WI38 (cell line): ENCODE results near the gene NAV2.

Experiments used
- H3K4me3 ChIP-seq: 2 replicates; pipeline ENCODE4 v1.5.1; 2011; ENCODE audit warnings: low read depth, mild to moderate bottlenecking, control low read depth, low read length
- TF ChIP-seq, protein P1 (sequence below): IDR thresholded peaks from 2 replicates; pipeline ENCODE4 v1.5.1; 2012; ENCODE audit warnings: low read depth, mild to moderate bottlenecking, control low read depth, low read length

NAV2 gene

DNA sequence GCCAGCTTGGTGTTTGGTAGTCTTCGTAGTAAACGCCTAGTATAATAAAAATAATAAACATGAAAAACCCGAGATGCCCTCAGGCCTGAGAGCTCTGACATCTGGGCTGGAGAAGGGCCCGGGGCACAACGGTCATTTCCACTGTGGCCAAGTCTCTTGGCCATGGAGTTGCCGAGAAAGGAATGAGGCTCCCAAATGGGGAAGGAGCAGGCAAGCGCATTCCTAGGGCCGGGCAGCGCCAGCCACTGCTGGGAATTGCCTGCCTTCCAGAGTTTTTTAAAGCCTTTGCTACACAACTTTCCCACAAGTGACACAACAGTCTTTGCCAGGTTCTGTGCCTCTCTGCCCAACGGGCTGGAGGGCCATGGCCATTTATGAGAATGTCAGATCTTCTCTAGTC, 103.4 kb downstream of the NAV2 start:
- no peak overlapping the region for H3K4me3 ChIP-seq

DNA sequence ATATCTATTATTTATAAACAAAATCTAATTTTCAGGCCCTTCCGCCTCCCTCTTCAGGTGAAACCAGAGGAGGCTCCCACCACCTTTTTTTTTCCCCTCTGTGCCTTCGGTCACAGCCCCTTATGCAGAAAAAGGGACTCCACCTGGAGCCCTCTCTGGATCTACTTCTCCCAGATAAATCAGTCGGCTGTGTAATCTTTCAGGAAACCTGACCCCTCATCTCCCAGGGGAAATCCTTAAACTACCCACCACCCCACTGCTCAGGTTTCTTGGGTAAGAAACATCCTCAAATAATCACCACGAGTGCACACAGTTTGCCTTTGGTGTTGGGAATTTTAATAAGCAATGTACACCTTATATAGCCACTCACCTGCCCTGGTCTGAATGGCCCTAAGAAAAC, 104.2 kb downstream of the NAV2 start:
- TF ChIP-seq, protein P1, sequence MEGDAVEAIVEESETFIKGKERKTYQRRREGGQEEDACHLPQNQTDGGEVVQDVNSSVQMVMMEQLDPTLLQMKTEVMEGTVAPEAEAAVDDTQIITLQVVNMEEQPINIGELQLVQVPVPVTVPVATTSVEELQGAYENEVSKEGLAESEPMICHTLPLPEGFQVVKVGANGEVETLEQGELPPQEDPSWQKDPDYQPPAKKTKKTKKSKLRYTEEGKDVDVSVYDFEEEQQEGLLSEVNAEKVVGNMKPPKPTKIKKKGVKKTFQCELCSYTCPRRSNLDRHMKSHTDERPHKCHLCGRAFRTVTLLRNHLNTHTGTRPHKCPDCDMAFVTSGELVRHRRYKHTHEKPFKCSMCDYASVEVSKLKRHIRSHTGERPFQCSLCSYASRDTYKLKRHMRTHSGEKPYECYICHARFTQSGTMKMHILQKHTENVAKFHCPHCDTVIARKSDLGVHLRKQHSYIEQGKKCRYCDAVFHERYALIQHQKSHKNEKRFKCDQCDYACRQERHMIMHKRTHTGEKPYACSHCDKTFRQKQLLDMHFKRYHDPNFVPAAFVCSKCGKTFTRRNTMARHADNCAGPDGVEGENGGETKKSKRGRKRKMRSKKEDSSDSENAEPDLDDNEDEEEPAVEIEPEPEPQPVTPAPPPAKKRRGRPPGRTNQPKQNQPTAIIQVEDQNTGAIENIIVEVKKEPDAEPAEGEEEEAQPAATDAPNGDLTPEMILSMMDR = no peak
- no peak overlapping the region for H3K4me3 ChIP-seq

More for the DNA sequence above, 103.4 kb downstream of the NAV2 start:
- TF ChIP-seq, protein P1 = no peak

DNA sequence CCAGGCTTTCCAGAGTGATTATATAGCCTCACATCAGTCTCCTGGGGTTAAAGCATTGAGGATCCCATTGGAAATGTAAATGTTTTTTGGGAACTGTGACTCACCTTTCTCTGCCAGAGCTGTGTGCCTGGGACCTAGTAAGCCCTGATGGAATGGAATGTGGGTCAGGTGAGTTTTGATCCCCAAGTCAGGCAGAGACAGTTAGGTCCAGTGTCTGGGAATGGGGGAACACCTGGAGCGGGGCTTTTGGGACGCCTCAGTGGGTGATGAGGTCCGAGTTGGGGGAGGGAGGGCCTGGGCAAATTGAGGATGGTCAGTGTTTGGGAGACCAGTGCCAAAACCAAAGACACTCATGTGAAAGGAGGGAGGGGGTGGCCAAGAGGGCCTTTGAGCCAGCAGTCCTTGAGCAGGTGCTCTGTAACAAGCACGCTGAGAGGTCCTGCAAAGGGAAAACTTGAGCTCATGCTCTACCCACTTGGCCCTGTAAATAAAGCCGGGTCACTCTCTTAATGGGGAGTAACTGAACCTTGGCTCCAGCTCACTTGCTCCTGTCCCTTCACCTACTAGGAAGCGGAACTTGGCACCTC, 104.7 kb downstream of the NAV2 start:
- TF ChIP-seq, protein P1 = no peak
- no peak overlapping the region for H3K4me3 ChIP-seq

DNA sequence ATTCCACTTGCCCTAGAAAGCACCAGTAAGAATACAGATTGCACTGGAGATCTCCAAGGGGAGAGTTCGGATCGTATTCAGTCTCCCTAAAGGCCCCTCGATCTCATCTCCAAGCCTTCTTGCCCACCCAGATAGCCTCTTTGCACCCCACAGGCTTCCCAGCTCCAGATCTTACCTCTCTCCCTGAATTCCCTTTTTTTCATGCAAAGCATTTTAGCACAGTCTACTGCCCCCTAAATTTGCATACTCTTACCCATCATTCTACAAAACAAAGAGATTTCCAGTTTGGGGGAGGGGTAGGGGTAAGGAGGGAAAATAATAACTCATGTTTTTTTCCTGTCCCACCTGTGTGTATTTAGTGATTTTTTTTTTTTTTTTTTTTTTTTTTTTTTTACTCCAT, 105.2 kb downstream of the NAV2 start:
- TF ChIP-seq, protein P1 = no peak
- H3K4me3 ChIP-seq = no peak overlapping the region

DNA sequence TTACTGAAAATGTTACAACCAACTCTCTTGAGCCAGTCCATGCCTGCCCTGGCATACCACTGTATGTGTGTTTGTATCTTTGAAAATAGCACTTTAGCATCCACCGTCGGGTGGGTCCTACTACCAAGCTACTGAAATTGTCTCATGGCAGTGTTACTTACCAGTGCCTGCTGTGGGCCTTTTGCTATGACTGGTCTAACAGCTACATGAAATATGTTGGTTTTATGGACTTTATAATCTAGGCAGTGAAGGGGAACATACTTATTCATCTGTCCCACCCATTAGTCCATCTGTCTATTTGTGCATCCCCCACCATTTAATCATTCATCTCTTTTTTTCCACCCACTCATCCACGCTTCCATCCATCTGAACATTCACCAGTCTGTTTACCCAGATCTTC, 106.0 kb downstream of the NAV2 start:
- TF ChIP-seq, protein P1 = no peak

DNA sequence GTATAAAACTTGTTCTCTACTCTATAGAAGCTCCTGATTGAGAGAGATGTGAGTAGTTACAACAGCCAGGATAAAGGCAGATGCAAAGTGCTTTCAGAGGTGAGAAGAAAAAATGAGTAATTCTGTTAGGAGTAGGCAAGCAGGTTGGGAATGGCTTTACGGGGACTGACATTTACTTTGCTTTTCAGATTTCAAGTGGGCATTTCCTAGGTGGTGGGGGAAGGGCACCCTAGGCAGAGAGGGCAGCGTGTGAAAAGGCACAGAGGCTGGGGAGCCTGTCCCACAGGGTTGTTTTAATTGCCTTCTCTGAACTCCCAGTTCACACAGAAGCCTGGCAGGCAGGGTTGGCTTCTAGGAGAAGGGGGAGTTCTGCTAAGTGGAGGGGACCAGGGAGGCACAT, 106.5 kb downstream of the NAV2 start:
- TF ChIP-seq, protein P1 = no peak
- no peak overlapping the region for H3K4me3 ChIP-seq

More for the DNA sequence above, 106.0 kb downstream of the NAV2 start:
- H3K4me3 ChIP-seq = no peak overlapping the region

DNA sequence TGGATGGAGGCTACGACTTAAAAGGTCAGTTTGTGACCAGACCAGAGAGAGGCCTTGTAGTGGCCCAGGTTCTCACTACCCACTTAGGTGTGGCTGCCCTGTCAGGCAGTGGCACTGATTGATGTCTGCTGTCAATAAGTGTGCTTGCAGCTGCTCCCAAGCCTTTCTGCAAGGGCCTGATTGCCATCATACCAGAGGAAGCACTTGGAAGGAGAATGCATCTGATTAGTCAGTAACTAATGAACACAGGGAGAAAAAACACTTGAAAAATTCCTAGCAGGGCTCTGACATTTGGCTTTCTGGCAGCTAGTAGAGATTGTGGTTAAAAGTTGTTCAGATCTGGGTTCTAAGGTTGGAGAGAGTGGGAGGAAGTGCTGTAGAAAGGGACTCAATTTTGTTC, 107.5 kb downstream of the NAV2 start:
- TF ChIP-seq, protein P1 = no peak
- H3K4me3 ChIP-seq = no peak overlapping the region
